CD14-positive monocyte (primary cell): ENCODE measurements around the gene ADH4. TPM values are rescaled to one million over a fixed set of nuclear protein-coding genes. Genes with fewer than 3 reads are reported as not detected.

Experiments used
- DNase-seq, 3 donors: peaks; one replicate each; pipeline ENCODE4 v3.0.0-alpha.2; 2011 to 2022
- H2AFZ ChIP-seq: 2 replicates; pipeline ENCODE4 v1.6.0; 2012; ENCODE audit warnings: mild to moderate bottlenecking, low read depth, low read length, inconsistent platforms; ENCODE audit not compliant: insufficient read depth, poor library complexity, severe bottlenecking
- H3K27ac ChIP-seq, 2 donors: 1 replicate in 1 of 2; 2 replicates in 1 of 2; pipeline ENCODE4 v1.5.1; 2012 to 2013; ENCODE audit warnings: low read length in 2 of 2, control low read depth in 1 of 2, inconsistent platforms in 1 of 2, low read depth in 1 of 2, mild to moderate bottlenecking in 1 of 2
- H3K27me3 ChIP-seq, 2 donors: one replicate each; pipeline versions ENCODE4 v1.6.0 to v1.6.1; 2011 to 2013; ENCODE audit warnings: low read length in 2 of 2; ENCODE audit not compliant: control insufficient read depth in 2 of 2, insufficient read depth in 2 of 2
- H3K36me3 ChIP-seq, 2 donors: replicated peaks in 1 of 2; 1 replicate in 1 of 2; 2 replicates in 1 of 2; pipeline versions ENCODE4 v1.5.1 to v1.6.1; 2012 to 2013; ENCODE audit warnings: low read length in 2 of 2, control low read depth in 1 of 2, inconsistent platforms in 1 of 2, mild to moderate bottlenecking in 1 of 2; ENCODE audit not compliant: insufficient read depth in 2 of 2, control insufficient read depth in 1 of 2
- H3K4me1 ChIP-seq, 2 donors: 1 replicate in 1 of 2; 2 replicates in 1 of 2; pipeline versions ENCODE4 v1.5.1 to v1.6.1; 2012 to 2013; ENCODE audit warnings: low read length in 2 of 2, control low read depth in 1 of 2, inconsistent platforms in 1 of 2, mild to moderate bottlenecking in 1 of 2, moderate library complexity in 1 of 2; ENCODE audit not compliant: insufficient read depth in 2 of 2, control insufficient read depth in 1 of 2
- H3K4me2 ChIP-seq: replicated peaks from 2 replicates; pipeline ENCODE3; 2012; ENCODE audit warnings: low read length, moderate library complexity, mild to moderate bottlenecking; ENCODE audit not compliant: poor library complexity, severe bottlenecking; ENCODE audit errors: extremely low read depth
- H3K4me3 ChIP-seq, 3 experiments: fragments of 200-600 bp in 1 of 3; sonication (generic) in 1 of 3; replicated peaks in 1 of 3; 1 replicate in 2 of 3; 2 replicates in 1 of 3; pipeline ENCODE4 v1.5.1; 2011 to 2013; ENCODE audit warnings: low read length in 3 of 3, mild to moderate bottlenecking in 3 of 3, control low read depth in 2 of 3, low read depth in 2 of 3, inconsistent platforms in 1 of 3, moderate library complexity in 1 of 3
- H3K79me2 ChIP-seq: 2 replicates; pipeline ENCODE4 v1.6.0; 2012; ENCODE audit warnings: mild to moderate bottlenecking, control low read depth, inconsistent platforms, low read length, moderate library complexity; ENCODE audit not compliant: insufficient read depth
- H3K9ac ChIP-seq: 2 replicates; pipeline ENCODE4 v1.6.0; 2017; ENCODE audit warnings: low read length, mild to moderate bottlenecking; ENCODE audit not compliant: insufficient read depth, poor library complexity, severe bottlenecking
- H3K9me3 ChIP-seq, 2 donors: replicated peaks in 1 of 2; 1 replicate in 1 of 2; 2 replicates in 1 of 2; pipeline versions ENCODE4 v1.5.1 to v1.6.1; 2012 to 2013; ENCODE audit warnings: low read length in 2 of 2, control low read depth in 1 of 2; ENCODE audit not compliant: control insufficient read depth in 1 of 2, insufficient read depth in 1 of 2
- H4K20me1 ChIP-seq: 2 replicates; pipeline ENCODE4 v1.6.0; 2012; ENCODE audit warnings: mild to moderate bottlenecking, low read length, control low read depth, moderate library complexity; ENCODE audit not compliant: insufficient read depth
- H3K27ac Mint-ChIP-seq, 7 donors: one replicate each; pipeline ENCODE4 v1.8.0; 2020; ENCODE audit warnings: mild to moderate bottlenecking in 7 of 7, mixed read lengths in 7 of 7, moderate library complexity in 6 of 7, inconsistent platforms in 2 of 7
- H3K27me3 Mint-ChIP-seq, 3 donors: one replicate each; pipeline ENCODE4 v1.8.0; 2021 to 2022; ENCODE audit warnings: low read depth in 3 of 3, mild to moderate bottlenecking in 3 of 3, mixed read lengths in 3 of 3, moderate library complexity in 3 of 3, inconsistent platforms in 1 of 3
- H3K36me3 Mint-ChIP-seq, 2 donors: one replicate each; pipeline ENCODE4 v1.8.0; 2020; ENCODE audit warnings: mixed read lengths in 2 of 2, inconsistent platforms in 1 of 2, mild to moderate bottlenecking in 1 of 2
- H3K4me1 Mint-ChIP-seq: one replicate; pipeline ENCODE4 v1.8.0; 2020; ENCODE audit warnings: mild to moderate bottlenecking, mixed read lengths
- H3K4me3 Mint-ChIP-seq, 2 donors: one replicate each; pipeline ENCODE4 v1.8.0; 2020; ENCODE audit warnings: mild to moderate bottlenecking in 2 of 2, mixed read lengths in 2 of 2, moderate library complexity in 1 of 2
- H3K9me3 Mint-ChIP-seq, 7 donors: one replicate each; pipeline ENCODE4 v1.8.0; 2020 to 2022; ENCODE audit warnings: mixed read lengths in 7 of 7, mild to moderate bottlenecking in 6 of 7, moderate library complexity in 6 of 7, inconsistent platforms in 2 of 7
- CTCF ChIP-seq: fragments of 200-600 bp; IDR thresholded peaks from one replicate; pipeline ENCODE4 v1.8.0; 2022; ENCODE audit warnings: antibody characterized with exemption, mild to moderate bottlenecking
- WGBS: methylation state at CpG from one replicate; pipeline ENCODE4 v1.1.5; 2013; ENCODE audit warnings: missing lambda C conversion rate; ENCODE audit not compliant: insufficient coverage; 5-methylcytosine and 5-hydroxymethylcytosine counted together
- intact Hi-C, 2 donors: fragments of 100-400 bp; cut with micrococcal nuclease; formaldehyde crosslinking; loops; one replicate each; pipeline versions ENCODE4 v1.15.0 to v1.15.1; 2023
- polyA plus RNA-seq, 3 donors: library from polyadenylated mRNA; depleted of rRNA in 1 of 3; unstranded in 2 of 3; stranded (reverse) in 1 of 3; fragments of 300-500 nt in 2 of 3; fragments of >200 nt in 1 of 3; fragmentation: Illumina TruSeq in 2 of 3; gene quantifications; 1 replicate in 2 of 3; 2 replicates in 1 of 3; pipeline ENCODE4 v1.2.3, GENCODE V29; 2012 to 2021

ADH4 gene
- polyA plus RNA-seq, 3 donors = not detected

DNA sequence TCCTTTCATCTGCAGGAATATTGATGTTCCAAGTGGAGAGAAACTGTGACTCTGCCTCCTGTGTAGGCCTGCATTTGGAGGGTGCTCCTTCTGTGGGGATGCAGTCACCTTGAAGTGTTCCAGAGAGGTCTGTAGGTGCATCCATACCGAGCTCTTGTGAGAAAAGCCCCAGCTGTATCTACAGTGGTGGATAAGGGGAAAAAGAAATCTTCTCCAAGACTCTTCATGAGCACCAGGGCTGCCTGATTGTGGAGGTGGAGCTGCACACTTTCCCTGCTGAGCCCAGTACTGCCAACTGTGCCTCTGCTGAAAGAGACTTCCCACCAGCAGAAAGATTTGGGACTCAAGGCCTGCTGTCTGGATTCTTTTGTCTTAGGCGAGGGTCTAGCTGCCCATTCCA lies 35.1 kb upstream of the ADH4 start:
- no peak overlapping the region for H3K27ac ChIP-seq
- H3K4me3 ChIP-seq = no peak overlapping the region
- H3K36me3 ChIP-seq = no peaks in the 10 kb centered on the region
- H4K20me1 ChIP-seq = no peaks in the 10 kb centered on the region
- intact Hi-C loops = no loop called here
- no peak overlapping the region for H2AFZ ChIP-seq
- TF ChIP-seq CTCF = no peak
- no peaks in the 10 kb centered on the region for H3K27me3 ChIP-seq
- Mint-ChIP-seq H3K4me1 (no peaks in the 10 kb centered on the region), H3K4me3 (no peak overlapping the region), H3K27me3 (no peaks in the 10 kb centered on the region), H3K9me3 (peaks cover 11 to 31% (median 13%) of the 10 kb centered on the region in 7 donors), H3K27ac (no peak overlapping the region), H3K36me3 (no peaks in the 10 kb centered on the region)
- no peak overlapping the region for H3K9ac ChIP-seq
- H3K4me1 ChIP-seq = no peaks in the 10 kb centered on the region
- H3K9me3 ChIP-seq = peaks cover 1 to 9% of the 10 kb centered on the region in 2 donors
- H3K79me2 ChIP-seq = no peaks in the 10 kb centered on the region
- no peak for DNase-seq
- H3K4me2 ChIP-seq = no peak overlapping the region
- WGBS = 80% methylated on average over 1 of the region's 2 CpGs

- no peak overlapping the region for H3K27ac Mint-ChIP-seq
- no peaks in the 10 kb centered on the region for H4K20me1 ChIP-seq
- no peaks in the 10 kb centered on the region for H3K27me3 Mint-ChIP-seq
- H3K9ac ChIP-seq = no peak overlapping the region
- no peaks in the 10 kb centered on the region for H3K36me3 ChIP-seq
- WGBS = no CpG with 5 or more reads among the region's 2 CpGs
- no peaks in the 10 kb centered on the region for H3K27me3 ChIP-seq
- no peak overlapping the region for H3K27ac ChIP-seq
- no peaks in the 10 kb centered on the region for H3K9me3 ChIP-seq
- H3K4me2 ChIP-seq = no peak overlapping the region
- H2AFZ ChIP-seq = no peak overlapping the region
- no peak overlapping the region for H3K4me3 Mint-ChIP-seq
- H3K36me3 Mint-ChIP-seq = no peaks in the 10 kb centered on the region
- no peak for DNase-seq
- H3K4me3 ChIP-seq = no peak overlapping the region
- no peaks in the 10 kb centered on the region for H3K79me2 ChIP-seq
- peaks cover 2 to 7% (median 3%) of the 10 kb centered on the region in 7 donors for H3K9me3 Mint-ChIP-seq
- H3K4me1 Mint-ChIP-seq = no peaks in the 10 kb centered on the region
- TF ChIP-seq CTCF = no peak
- H3K4me1 ChIP-seq = no peaks in the 10 kb centered on the region
- intact Hi-C loops = no loop called here
Observed at GRCh38 chr4:99166544-99166943, 22.4 kb upstream of the ADH4 start.
